Measurements from ENCODE around the gene LETMD1.
"Not testable (repeated sequence)": the region's sequence is repeated elsewhere in the genome, so short reads cannot be mapped to it uniquely, and the experiment has no call there.

Gene LETMD1, protein sequence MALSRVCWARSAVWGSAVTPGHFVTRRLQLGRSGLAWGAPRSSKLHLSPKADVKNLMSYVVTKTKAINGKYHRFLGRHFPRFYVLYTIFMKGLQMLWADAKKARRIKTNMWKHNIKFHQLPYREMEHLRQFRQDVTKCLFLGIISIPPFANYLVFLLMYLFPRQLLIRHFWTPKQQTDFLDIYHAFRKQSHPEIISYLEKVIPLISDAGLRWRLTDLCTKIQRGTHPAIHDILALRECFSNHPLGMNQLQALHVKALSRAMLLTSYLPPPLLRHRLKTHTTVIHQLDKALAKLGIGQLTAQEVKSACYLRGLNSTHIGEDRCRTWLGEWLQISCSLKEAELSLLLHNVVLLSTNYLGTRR

DNA sequence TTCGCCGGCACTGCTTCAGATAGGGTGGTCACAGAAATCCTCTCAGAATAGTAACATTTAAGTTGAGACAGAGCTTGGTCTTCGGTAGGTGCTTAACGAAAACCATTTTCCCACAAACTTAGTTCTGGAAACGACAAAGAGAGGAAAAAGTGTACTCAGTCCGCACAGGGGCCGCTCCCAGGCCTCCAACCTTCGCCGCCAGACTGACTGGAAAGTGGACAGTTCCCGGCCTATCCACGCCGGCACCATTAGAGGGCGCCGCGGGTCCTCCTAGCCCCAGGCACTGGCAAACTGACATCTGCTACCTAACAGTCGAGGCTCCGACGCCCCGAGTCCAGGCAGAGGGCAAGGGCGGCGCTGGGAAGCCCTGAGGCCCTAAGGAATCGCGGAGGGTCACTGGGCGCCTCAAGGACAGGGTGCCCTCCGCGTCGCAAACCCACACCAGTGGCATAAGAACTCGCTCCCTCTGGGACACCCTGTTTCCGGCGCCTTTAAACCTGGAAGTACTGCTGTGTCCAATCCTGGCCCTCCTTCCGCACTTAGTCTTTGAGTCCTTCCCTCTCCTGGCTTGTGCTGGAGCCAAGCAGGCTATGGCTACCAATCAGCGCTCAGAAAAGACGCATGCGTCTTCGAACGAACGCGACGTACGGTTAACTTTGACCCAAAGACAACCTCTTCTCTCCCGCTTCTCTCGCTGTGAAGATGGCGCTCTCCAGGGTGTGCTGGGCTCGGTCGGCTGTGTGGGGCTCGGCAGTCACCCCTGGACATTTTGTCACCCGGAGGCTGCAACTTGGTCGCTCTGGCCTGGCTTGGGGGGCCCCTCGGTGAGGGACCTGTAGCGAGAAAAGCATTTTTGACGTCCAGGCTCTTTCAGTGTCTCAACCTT, at the start of gene LETMD1:
Gene LETMD1 (plus strand): TSS at position 673 of the 886 bp plus-strand sequence. CDS start 30 bp downstream, at position 703.
- peak; percentile 98 to 99 (median 98) for DNase-seq

DNA sequence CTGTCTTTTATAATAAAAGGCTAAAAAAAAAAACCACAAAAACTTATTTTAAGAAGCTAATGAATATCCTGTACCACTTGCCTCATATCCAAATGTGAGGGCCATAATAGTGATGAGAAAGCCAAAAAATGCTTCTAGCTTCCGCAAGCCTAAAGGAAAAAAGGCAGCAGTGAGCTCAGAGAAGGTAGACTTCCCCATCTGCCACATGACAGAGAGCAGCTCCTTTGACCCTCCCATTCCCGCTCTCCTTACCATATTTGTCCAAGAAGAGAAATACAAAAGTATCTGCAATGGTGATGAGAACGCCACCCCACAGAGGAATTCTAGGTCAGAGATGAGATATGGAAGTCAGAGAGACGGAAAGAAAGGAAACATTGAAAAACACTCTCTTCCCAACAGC, 49.0 kb upstream of the LETMD1 start:
- no peak for DNase-seq

DNA sequence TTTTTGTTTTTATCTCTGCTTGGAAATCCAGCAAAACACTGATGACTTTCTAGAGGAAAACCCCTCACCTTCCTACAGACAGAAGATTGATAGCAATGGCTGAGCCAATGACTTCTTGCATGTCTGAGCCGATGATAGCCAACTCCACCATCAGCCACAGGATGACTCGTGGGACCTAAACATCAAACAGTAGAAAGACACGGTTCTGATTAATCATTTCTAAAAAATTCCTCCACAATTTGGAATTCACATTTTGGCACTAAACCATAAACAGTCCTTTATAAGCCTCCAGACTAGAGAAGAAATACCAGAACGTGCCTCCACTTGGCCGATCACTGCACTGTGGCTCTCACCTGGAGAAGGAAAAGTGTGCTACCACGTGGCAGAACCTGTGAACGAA, 47.9 kb upstream of the LETMD1 start:
- DNase-seq, result no peak

- no peak for DNase-seq
Observed at GRCh38 chr12:51001799-51002198, 46.3 kb upstream of the LETMD1 start.

- DNase-seq, result no peak
Observed at GRCh38 chr12:51004504-51004903, 43.6 kb upstream of the LETMD1 start.

GRCh38 chr12:51005030-51005429, 43.1 kb upstream of the LETMD1 start:
- DNase-seq, result no peak

GRCh38 chr12:51005671-51006070, 42.5 kb upstream of the LETMD1 start:
- DNase-seq, result peak in 1 of 3 experiments; percentile 30

- DNase-seq, result no peak
Observed at GRCh38 chr12:51008329-51009055, 39.6 kb upstream of the LETMD1 start.

GRCh38 chr12:51009056-51009440, 39.1 kb upstream of the LETMD1 start:
- no peak for DNase-seq

DNA sequence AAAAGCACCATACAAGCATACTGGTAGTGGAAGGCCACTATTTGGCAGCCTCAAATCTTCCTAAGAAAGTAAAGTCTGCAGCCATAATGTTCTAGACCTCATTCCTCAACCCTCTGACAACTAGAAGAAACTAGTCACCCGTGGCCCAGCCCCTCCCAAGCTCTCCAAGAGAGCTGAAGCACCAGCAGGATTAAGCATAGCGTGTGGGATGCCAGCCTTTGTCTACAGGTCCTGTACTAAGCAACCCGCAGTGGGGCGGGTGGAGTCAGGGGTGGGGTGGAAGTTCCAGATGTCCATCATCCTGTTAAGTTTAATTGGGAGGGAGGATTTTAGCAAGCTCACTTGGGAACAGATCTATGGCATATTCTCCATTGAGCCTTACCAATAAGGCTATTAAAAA, 36.2 kb upstream of the LETMD1 start:
- DNase-seq, result no peak

- no peak for DNase-seq
Observed at GRCh38 chr12:51012570-51013236, 35.4 kb upstream of the LETMD1 start.

DNA sequence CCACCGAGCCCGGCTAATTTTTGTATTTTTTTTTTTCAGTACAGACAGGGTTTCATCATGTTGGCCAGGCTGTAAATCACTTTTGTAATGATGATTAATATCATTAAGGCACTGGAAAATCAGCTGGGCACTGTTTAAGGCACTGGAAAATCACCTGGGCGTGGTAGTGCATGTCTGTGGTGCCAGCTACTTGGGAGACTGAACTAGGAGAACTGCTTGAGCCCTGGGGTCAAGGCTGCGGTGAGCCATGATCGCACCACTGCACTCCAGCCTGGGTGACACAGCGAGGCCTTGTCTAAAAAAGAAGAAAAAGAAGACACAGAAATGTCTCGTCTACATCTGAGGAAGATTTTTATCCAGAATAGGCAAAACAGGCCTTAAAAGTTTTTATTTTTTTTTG, 34.7 kb upstream of the LETMD1 start:
- DNase-seq, result no peak

GRCh38 chr12:51014467-51014866, 33.7 kb upstream of the LETMD1 start:
- not testable (repeated sequence) for DNase-seq

- DNase-seq, result no peak
Observed at GRCh38 chr12:51017452-51017851, 30.7 kb upstream of the LETMD1 start.

GRCh38 chr12:51018956-51019355, 29.2 kb upstream of the LETMD1 start:
- DNase-seq, result no peak

DNA sequence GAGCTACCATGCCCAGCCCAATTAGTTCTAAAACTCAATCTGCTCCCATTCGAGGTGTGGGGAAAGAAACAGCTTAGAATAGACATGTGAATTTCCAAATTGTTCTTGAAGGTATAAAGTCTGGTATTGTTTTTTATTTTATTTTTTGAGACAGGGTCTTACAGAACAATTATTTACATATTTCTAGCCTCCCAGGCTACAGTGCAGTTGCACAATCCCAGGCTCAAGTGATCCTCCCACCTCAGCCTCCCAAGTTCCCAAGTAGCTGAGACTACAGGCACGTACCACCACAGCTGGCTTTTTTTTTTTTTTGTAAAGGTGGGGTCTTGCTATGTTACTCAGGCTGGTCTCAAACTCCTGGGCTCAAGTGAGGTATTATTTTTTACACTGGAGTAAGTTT, 28.2 kb upstream of the LETMD1 start:
- DNase-seq, result no peak

DNA sequence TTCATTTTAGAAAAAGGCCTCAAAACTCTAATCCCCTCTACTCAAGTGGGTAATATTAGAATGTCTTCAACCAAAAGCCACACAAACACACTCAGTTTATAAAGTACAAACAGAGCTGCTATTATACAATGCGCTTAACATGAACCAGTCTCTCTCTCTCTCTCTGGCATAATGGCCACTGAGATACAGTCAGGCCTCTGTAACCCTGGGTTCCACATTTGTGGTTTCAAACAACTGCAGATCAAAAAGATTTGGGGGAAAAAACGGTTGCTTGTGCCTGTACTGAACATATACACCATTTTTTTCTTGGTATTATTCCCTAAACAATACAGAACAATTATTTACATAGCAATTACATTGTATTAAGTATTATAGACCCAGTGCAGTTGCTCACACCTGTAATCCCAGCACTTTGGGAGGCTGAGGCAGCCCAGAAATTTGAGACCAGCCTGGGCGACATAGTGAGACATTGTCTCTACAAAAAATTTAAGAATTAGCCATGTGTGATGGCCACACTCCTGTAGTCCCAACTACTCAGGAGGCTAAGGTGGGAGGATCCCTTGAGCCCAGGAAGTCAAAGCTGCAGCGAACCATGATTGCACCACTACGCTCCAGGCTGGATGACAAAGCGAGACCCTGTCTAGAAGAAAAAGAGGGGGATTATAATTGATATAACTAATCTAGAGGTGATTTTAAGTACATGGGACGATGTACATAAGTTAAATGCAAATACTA, 27.5 kb upstream of the LETMD1 start:
- DNase-seq, result peak in 2 of 3 experiments; percentile 14 to 68

GRCh38 chr12:51021694-51022093, 26.4 kb upstream of the LETMD1 start:
- no peak for DNase-seq

DNA sequence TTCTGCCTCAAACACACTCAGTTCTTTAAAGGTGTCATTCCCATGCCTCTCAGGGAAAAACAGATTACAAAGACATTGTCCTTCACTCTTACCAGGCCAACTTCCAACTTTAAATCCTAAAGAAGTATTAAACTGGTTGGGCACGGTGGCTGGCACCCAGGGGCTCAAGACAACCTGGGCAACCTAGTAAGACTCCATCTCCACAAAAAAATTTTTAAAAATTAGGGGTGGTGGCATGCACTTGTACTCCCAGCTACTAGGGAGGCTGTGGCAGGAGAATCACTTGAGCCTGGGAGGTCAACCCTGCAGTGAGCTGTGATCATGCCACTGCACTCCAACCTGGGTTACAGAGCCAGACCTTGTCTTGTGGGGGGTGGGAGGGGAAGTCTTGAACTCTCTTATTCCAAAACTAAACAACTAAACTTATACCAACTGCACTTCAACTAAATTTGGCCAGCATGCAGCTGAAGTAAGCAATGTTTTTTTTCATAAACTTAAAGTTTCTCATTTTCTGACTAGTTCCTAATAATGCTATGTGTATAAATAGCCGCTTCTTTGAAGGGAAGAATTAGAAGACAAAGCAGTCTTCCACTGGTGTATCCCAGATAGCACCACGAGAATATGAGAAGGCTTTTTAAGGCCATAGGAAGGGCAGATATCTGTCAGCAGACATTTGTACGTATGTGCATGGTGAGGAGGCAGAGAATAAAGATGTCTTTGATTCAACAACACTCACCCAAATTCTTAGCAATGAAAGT, 24.3 kb upstream of the LETMD1 start:
- DNase-seq, result no peak

DNA sequence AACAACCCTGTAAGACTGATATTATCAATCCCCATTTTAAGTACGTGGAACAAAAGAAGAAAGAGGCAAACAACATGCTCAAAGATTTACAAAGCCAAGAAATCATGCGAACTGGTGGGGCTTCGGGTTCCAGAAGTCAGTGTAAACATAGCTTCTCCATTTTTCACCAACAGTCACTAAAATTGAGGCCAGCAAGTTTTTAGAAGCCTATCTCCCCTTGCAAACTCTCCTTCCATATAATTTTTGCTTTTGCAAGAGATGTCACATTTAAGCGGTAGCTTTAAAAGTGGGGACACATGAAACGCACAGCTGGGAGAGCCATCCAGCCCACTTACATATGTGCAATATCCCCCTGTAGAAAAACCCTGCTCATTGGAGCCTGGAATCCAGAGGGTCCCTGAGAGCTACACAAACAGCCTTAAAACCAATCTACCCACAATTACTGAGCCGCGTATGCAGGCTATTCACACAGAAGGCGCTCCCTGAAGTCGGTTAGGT, 22.7 kb upstream of the LETMD1 start:
- DNase-seq, result no peak
